Left forelimb (tissue), 1 donor: ENCODE measurements around the gene ERFL.

Experiments
- DNase-seq: peaks from one replicate; pipeline ENCODE4 v3.0.0-alpha.2; 2018; ENCODE audit warnings: low spot score

Gene ERFL

GRCh38 chr19:41859213-41859617 lies 69.0 kb downstream of the ERFL start:
- no peak for DNase-seq
